IPS-NIHi11 (cell line): ENCODE measurements around the gene LRRC17.
"Not testable (repeated sequence)": the region's sequence is repeated elsewhere in the genome, so short reads cannot be mapped to it uniquely, and the experiment has no call there.

Experiments used
- DNase-seq: peaks from one replicate; pipeline ENCODE4 v3.0.0; 2012; ENCODE audit warnings: mixed read lengths, low spot score

LRRC17 gene

GRCh38 chr7:102897211-102897631 is 15.6 kb upstream of the LRRC17 start:
- DNase-seq = no peak

- no peak for DNase-seq
Observed at GRCh38 chr7:102897856-102898531, 14.8 kb upstream of the LRRC17 start.

GRCh38 chr7:102898532-102898859 is 14.3 kb upstream of the LRRC17 start:
- DNase-seq = no peak

GRCh38 chr7:102902052-102902451 is 10.7 kb upstream of the LRRC17 start:
- DNase-seq = not testable (repeated sequence)

- not testable (repeated sequence) for DNase-seq
Observed at GRCh38 chr7:102903576-102903975, 9.2 kb upstream of the LRRC17 start.

GRCh38 chr7:102908676-102909075 is 4.1 kb upstream of the LRRC17 start:
- no peak for DNase-seq

GRCh38 chr7:102913826-102914225 is 1.0 kb downstream of the LRRC17 start:
- no peak for DNase-seq

- peak; percentile 50 for DNase-seq
Observed at GRCh38 chr7:102914585-102914984, 1.8 kb downstream of the LRRC17 start.

- no peak for DNase-seq
Observed at GRCh38 chr7:102916426-102916825, 3.6 kb downstream of the LRRC17 start.

- no peak for DNase-seq
Observed at GRCh38 chr7:102916881-102917280, 4.1 kb downstream of the LRRC17 start.

GRCh38 chr7:102917436-102918353 is 4.9 kb downstream of the LRRC17 start:
- DNase-seq = no peak

- DNase-seq = no peak
Observed at GRCh38 chr7:102918845-102919244, 6.0 kb downstream of the LRRC17 start.

GRCh38 chr7:102925976-102926782 is 13.4 kb downstream of the LRRC17 start:
- DNase-seq = no peak

- DNase-seq = no peak
Observed at GRCh38 chr7:102926783-102927140, 14.0 kb downstream of the LRRC17 start.

GRCh38 chr7:102927312-102927933 is 14.6 kb downstream of the LRRC17 start:
- DNase-seq = no peak

GRCh38 chr7:102931757-102932156 is 19.0 kb downstream of the LRRC17 start:
- no peak for DNase-seq

- DNase-seq = peak; percentile 57
Observed at GRCh38 chr7:102933763-102934162, 21.0 kb downstream of the LRRC17 start.

GRCh38 chr7:102934239-102934638 is 21.4 kb downstream of the LRRC17 start:
- no peak for DNase-seq

- DNase-seq = no peak
Observed at GRCh38 chr7:102934701-102935100, 21.9 kb downstream of the LRRC17 start.

GRCh38 chr7:102935450-102936115 is 22.8 kb downstream of the LRRC17 start:
- DNase-seq = no peak

- DNase-seq = no peak
Observed at GRCh38 chr7:102938679-102939078, 25.9 kb downstream of the LRRC17 start.
